GM23338 (cell line): ENCODE data around the gene AHDC1. TPM values are rescaled to one million over a fixed set of nuclear protein-coding genes. Genes with fewer than 3 reads are reported as not detected.

Experiments
- ATAC-seq: fragments of 200-7000 bp; cut with Tn5 transposase; 3 replicates; pipeline ENCODE4 v1.9.1; 2020
- DNase-seq: peaks from one replicate; pipeline ENCODE4 v3.0.0-alpha.2; 2015; ENCODE audit warnings: low spot score
- H2AFZ ChIP-seq: fragments of 200-600 bp; sonication (generic); 2 replicates; pipeline ENCODE4 v1.8.0; 2016; ENCODE audit warnings: antibody characterized with exemption, mild to moderate bottlenecking, moderate library complexity
- H3F3A ChIP-seq: fragments of 200-600 bp; sonication (generic); replicated peaks from 2 replicates; pipeline ENCODE4 v1.8.0; 2017; ENCODE audit warnings: antibody characterized with exemption, mixed run types, low read depth
- H3K27ac ChIP-seq: fragments of 200-600 bp; sonication (generic); 2 replicates; pipeline ENCODE4 v1.6.1; 2016; ENCODE audit warnings: low read depth
- H3K27me3 ChIP-seq: fragments of 200-600 bp; sonication (generic); 2 replicates; pipeline ENCODE4 v1.8.0; 2016; ENCODE audit warnings: mild to moderate bottlenecking, mixed run types, moderate library complexity; ENCODE audit not compliant: insufficient read depth
- H3K36me3 ChIP-seq: fragments of 200-600 bp; sonication (generic); 2 replicates; pipeline ENCODE4 v1.8.0; 2016; ENCODE audit warnings: mild to moderate bottlenecking; ENCODE audit not compliant: insufficient read depth
- H3K4me1 ChIP-seq: fragments of 200-600 bp; sonication (generic); 2 replicates; pipeline ENCODE4 v1.8.0; 2016; ENCODE audit warnings: mild to moderate bottlenecking, moderate library complexity; ENCODE audit not compliant: insufficient read depth
- H3K4me2 ChIP-seq: fragments of 200-600 bp; sonication (generic); 2 replicates; pipeline ENCODE4 v1.7.1; 2017; ENCODE audit warnings: mixed run types
- H3K4me3 ChIP-seq: fragments of 200-600 bp; sonication (generic); 2 replicates; pipeline ENCODE4 v1.6.1; 2016; ENCODE audit warnings: mixed run types
- H3K79me2 ChIP-seq: fragments of 200-600 bp; sonication (generic); replicated peaks from 2 replicates; pipeline ENCODE4 v1.8.0; 2017; ENCODE audit warnings: mild to moderate bottlenecking; ENCODE audit not compliant: insufficient read depth
- H3K9me2 ChIP-seq: fragments of 200-600 bp; sonication (generic); 2 replicates; pipeline ENCODE4 v1.8.0; 2017; ENCODE audit not compliant: insufficient read depth
- H4K20me1 ChIP-seq: fragments of 200-600 bp; sonication (generic); replicated peaks from 2 replicates; pipeline ENCODE4 v1.8.0; 2017; ENCODE audit warnings: mild to moderate bottlenecking; ENCODE audit not compliant: insufficient read depth
- H3K27ac Mint-ChIP-seq: 2 replicates; pipeline ENCODE4 v1.8.0; 2020; ENCODE audit warnings: inconsistent platforms, mild to moderate bottlenecking, moderate library complexity, mixed read lengths
- H3K27me3 Mint-ChIP-seq: 3 replicates; pipeline ENCODE4 v1.8.0; 2022; ENCODE audit warnings: low read depth, mild to moderate bottlenecking, moderate library complexity, mixed read lengths, inconsistent platforms; ENCODE audit not compliant: insufficient read depth, poor library complexity
- H3K36me3 Mint-ChIP-seq: 3 replicates; pipeline ENCODE4 v1.8.0; 2021; ENCODE audit warnings: low read depth, mild to moderate bottlenecking, inconsistent platforms, moderate library complexity, mixed read lengths
- H3K4me1 Mint-ChIP-seq: 3 replicates; pipeline ENCODE4 v1.8.0; 2020; ENCODE audit warnings: mild to moderate bottlenecking, inconsistent platforms, mixed read lengths
- H3K4me3 Mint-ChIP-seq: 3 replicates; pipeline ENCODE4 v1.8.0; 2021; ENCODE audit warnings: moderate library complexity, mild to moderate bottlenecking, inconsistent platforms, mixed read lengths
- H3K9me3 Mint-ChIP-seq: 3 replicates; pipeline ENCODE4 v1.8.0; 2020; ENCODE audit warnings: moderate library complexity, mild to moderate bottlenecking, inconsistent platforms, mixed read lengths
- EZH2 ChIP-seq: fragments of 200-600 bp; sonication (generic); IDR thresholded peaks from one replicate; pipeline ENCODE4 v1.8.0; 2017; ENCODE audit warnings: antibody characterized with exemption, mild to moderate bottlenecking, low read depth; ENCODE audit not compliant: unreplicated experiment
- EZH2phosphoT487 ChIP-seq: fragments of 200-600 bp; sonication (generic); IDR thresholded peaks from one replicate; pipeline ENCODE4 v1.8.1; 2018; ENCODE audit warnings: antibody characterized with exemption; ENCODE audit not compliant: unreplicated experiment
- JUNB ChIP-seq: IDR thresholded peaks from one replicate; pipeline ENCODE4 v1.6.1; 2016; ENCODE audit warnings: antibody characterized with exemption; ENCODE audit not compliant: unreplicated experiment
- POLR2AphosphoS5 ChIP-seq: IDR thresholded peaks from 2 replicates; pipeline ENCODE4 v1.6.1; 2016; ENCODE audit warnings: antibody characterized with exemption, low read depth
- STAT1 ChIP-seq: IDR thresholded peaks from one replicate; pipeline ENCODE4 v1.6.1; 2016; ENCODE audit warnings: antibody characterized with exemption; ENCODE audit not compliant: unreplicated experiment
- ZNF331 ChIP-seq: fragments of 250-450 bp; sonication (Bioruptor Pico); IDR thresholded peaks from 2 replicates; pipeline ENCODE4 v1.5.0; 2020; ENCODE audit warnings: low read depth, mild to moderate bottlenecking, moderate library complexity
- polyA plus RNA-seq: library from polyadenylated mRNA; unstranded; fragments of >200 nt; fragmentation: Nextera tagmentation; extraction: Ambion mirVana; gene quantifications from 2 replicates; pipeline ENCODE4 v1.2.1, GENCODE V29; 2016
- total RNA-seq: library from RNA; depleted of rRNA; stranded (reverse); fragments of >200 nt; shearing (Covaris generic); gene quantifications from 2 replicates; pipeline ENCODE4 v1.2.3, GENCODE V29; 2014
- TF ChIP-seq, protein P1 (sequence below): IDR thresholded peaks from one replicate; pipeline ENCODE4 v1.6.1; 2018; ENCODE audit warnings: antibody characterized with exemption; ENCODE audit not compliant: unreplicated experiment
- TF ChIP-seq, protein P2 (sequence below): fragments of 250-450 bp; sonication (Bioruptor Pico); IDR thresholded peaks from 2 replicates; pipeline ENCODE4 v1.5.0; 2020; ENCODE audit warnings: mild to moderate bottlenecking, moderate library complexity

AHDC1 gene
- total and polyA plus RNA-seq, 2 experiments from 2014 or later, result 8.3 to 22.2 TPM

- Histone ChIP-seq H3K4me1 (peaks cover 68% of the 10 kb centered on the region), H4K20me1 (peaks cover 7% of the 10 kb centered on the region)
These were observed 40.7 kb downstream of the AHDC1 start for GRCh38 chr1:27563341-27563590.

GRCh38 chr1:27562534-27563340 is 41.2 kb downstream of the AHDC1 start:
- Histone ChIP-seq H3K9me2 (no peaks in the 10 kb centered on the region), H3K4me2 (no peak overlapping the region), H3K27ac (no peak overlapping the region; the same call in 1 of the 2 replicates), H3K79me2 (peaks cover 7% of the 10 kb centered on the region), H2AFZ (no peak overlapping the region), H3K4me1 (peaks cover 68% of the 10 kb centered on the region), H3K4me3 (no peak overlapping the region), H3K36me3 (no peaks in the 10 kb centered on the region), H3F3A (peaks cover 21% of the 10 kb centered on the region), H4K20me1 (peaks cover 7% of the 10 kb centered on the region), H3K27me3 (no peaks in the 10 kb centered on the region)
- H3K36me3 Mint-ChIP-seq, result peaks cover 1% of the 10 kb centered on the region; the same call in 1 of the 3 replicates
- DNase-seq, result no peak
- no peak overlapping the region for H3K27ac Mint-ChIP-seq
- no peaks in the 10 kb centered on the region for H3K9me3 Mint-ChIP-seq
- ATAC-seq, result no peak
- H3K4me1 Mint-ChIP-seq, result peaks cover 84% of the 10 kb centered on the region
- no peak for TF ChIP-seq EZH2
- TF ChIP-seq, protein P1, sequence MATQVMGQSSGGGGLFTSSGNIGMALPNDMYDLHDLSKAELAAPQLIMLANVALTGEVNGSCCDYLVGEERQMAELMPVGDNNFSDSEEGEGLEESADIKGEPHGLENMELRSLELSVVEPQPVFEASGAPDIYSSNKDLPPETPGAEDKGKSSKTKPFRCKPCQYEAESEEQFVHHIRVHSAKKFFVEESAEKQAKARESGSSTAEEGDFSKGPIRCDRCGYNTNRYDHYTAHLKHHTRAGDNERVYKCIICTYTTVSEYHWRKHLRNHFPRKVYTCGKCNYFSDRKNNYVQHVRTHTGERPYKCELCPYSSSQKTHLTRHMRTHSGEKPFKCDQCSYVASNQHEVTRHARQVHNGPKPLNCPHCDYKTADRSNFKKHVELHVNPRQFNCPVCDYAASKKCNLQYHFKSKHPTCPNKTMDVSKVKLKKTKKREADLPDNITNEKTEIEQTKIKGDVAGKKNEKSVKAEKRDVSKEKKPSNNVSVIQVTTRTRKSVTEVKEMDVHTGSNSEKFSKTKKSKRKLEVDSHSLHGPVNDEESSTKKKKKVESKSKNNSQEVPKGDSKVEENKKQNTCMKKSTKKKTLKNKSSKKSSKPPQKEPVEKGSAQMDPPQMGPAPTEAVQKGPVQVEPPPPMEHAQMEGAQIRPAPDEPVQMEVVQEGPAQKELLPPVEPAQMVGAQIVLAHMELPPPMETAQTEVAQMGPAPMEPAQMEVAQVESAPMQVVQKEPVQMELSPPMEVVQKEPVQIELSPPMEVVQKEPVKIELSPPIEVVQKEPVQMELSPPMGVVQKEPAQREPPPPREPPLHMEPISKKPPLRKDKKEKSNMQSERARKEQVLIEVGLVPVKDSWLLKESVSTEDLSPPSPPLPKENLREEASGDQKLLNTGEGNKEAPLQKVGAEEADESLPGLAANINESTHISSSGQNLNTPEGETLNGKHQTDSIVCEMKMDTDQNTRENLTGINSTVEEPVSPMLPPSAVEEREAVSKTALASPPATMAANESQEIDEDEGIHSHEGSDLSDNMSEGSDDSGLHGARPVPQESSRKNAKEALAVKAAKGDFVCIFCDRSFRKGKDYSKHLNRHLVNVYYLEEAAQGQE, result no peak
- TF ChIP-seq, protein P2, sequence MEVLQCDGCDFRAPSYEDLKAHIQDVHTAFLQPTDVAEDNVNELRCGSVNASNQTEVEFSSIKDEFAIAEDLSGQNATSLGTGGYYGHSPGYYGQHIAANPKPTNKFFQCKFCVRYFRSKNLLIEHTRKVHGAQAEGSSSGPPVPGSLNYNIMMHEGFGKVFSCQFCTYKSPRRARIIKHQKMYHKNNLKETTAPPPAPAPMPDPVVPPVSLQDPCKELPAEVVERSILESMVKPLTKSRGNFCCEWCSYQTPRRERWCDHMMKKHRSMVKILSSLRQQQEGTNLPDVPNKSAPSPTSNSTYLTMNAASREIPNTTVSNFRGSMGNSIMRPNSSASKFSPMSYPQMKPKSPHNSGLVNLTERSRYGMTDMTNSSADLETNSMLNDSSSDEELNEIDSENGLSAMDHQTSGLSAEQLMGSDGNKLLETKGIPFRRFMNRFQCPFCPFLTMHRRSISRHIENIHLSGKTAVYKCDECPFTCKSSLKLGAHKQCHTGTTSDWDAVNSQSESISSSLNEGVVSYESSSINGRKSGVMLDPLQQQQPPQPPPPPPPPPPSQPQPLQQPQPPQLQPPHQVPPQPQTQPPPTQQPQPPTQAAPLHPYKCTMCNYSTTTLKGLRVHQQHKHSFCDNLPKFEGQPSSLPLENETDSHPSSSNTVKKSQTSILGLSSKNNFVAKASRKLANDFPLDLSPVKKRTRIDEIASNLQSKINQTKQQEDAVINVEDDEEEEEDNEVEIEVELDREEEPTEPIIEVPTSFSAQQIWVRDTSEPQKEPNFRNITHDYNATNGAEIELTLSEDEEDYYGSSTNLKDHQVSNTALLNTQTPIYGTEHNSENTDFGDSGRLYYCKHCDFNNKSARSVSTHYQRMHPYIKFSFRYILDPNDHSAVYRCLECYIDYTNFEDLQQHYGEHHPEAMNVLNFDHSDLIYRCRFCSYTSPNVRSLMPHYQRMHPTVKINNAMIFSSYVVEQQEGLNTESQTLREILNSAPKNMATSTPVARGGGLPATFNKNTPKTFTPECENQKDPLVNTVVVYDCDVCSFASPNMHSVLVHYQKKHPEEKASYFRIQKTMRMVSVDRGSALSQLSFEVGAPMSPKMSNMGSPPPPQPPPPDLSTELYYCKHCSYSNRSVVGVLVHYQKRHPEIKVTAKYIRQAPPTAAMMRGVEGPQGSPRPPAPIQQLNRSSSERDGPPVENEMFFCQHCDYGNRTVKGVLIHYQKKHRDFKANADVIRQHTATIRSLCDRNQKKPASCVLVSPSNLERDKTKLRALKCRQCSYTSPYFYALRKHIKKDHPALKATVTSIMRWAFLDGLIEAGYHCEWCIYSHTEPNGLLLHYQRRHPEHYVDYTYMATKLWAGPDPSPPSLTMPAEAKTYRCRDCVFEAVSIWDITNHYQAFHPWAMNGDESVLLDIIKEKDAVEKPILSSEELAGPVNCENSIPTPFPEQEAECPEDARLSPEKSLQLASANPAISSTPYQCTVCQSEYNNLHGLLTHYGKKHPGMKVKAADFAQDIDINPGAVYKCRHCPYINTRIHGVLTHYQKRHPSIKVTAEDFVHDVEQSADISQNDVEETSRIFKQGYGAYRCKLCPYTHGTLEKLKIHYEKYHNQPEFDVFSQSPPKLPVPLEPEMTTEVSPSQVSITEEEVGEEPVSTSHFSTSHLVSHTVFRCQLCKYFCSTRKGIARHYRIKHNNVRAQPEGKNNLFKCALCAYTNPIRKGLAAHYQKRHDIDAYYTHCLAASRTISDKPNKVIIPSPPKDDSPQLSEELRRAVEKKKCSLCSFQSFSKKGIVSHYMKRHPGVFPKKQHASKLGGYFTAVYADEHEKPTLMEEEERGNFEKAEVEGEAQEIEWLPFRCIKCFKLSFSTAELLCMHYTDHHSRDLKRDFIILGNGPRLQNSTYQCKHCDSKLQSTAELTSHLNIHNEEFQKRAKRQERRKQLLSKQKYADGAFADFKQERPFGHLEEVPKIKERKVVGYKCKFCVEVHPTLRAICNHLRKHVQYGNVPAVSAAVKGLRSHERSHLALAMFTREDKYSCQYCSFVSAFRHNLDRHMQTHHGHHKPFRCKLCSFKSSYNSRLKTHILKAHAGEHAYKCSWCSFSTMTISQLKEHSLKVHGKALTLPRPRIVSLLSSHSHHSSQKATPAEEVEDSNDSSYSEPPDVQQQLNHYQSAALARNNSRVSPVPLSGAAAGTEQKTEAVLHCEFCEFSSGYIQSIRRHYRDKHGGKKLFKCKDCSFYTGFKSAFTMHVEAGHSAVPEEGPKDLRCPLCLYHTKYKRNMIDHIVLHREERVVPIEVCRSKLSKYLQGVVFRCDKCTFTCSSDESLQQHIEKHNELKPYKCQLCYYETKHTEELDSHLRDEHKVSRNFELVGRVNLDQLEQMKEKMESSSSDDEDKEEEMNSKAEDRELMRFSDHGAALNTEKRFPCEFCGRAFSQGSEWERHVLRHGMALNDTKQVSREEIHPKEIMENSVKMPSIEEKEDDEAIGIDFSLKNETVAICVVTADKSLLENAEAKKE (CRISPR knock-in tag), result no peak
- H3K4me3 Mint-ChIP-seq, result no peak overlapping the region; the same call in 2 of the 3 replicates
- peaks cover 35% of the 10 kb centered on the region for H3K27me3 Mint-ChIP-seq

More at GRCh38 chr1:27563341-27563590, 40.7 kb downstream of the AHDC1 start:
- DNase-seq (no peak), ATAC-seq (no peak)
- H3K9me2 ChIP-seq, result no peaks in the 10 kb centered on the region
- H3K4me2 ChIP-seq, result no peak overlapping the region
- no peak overlapping the region for H2AFZ ChIP-seq
- TF ChIP-seq POLR2AphosphoS5 (no peak), ZNF331 (CRISPR knock-in tag) (no peak), EZH2phosphoT487 (no peak), EZH2 (no peak), STAT1 (no peak), JUNB (no peak)
- peaks cover 7% of the 10 kb centered on the region for H3K79me2 ChIP-seq
- Mint-ChIP-seq H3K4me1 (peaks cover 86% of the 10 kb centered on the region), H3K4me3 (no peak overlapping the region), H3K9me3 (no peaks in the 10 kb centered on the region), H3K27me3 (peaks cover 36% of the 10 kb centered on the region), H3K36me3 (no peaks in the 10 kb centered on the region; the same call in 2 of the 3 replicates), H3K27ac (no peak overlapping the region)
- H3K4me3 ChIP-seq, result no peak overlapping the region
- no peaks in the 10 kb centered on the region for H3K36me3 ChIP-seq
- no peak overlapping the region for H3K27ac ChIP-seq
- peaks cover 18% of the 10 kb centered on the region for H3F3A ChIP-seq
- H3K27me3 ChIP-seq, result no peaks in the 10 kb centered on the region
